ENCODE measurements around the gene FAN1. TPM values are rescaled to one million over a fixed set of nuclear protein-coding genes. Genes with fewer than 3 reads are reported as not detected.

FAN1 gene
- total RNA-seq, 4 donors from 2014 or later: 16.2 to 45.5 (median 22.8) TPM

DNA sequence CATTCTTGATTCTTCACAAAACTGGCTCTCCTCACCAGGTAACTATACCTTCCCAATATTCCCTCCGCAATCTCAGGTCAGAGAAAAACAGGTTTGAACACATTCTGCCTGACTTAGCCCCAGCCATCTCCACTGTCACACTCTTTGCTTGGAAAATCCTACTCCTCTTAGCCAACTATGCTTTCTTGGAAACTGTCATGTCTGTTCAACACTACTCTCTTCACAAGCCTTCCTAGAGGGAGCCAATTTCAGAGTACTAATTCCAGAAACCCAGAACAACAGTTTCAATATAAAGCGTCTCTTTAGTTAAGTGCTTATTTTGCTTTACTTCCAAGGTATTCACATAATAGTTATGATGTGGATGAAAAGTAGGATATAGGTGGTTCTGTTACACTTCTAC, 66.0 kb downstream of the FAN1 start:
- Histone ChIP-seq H3K36me3 (peaks cover 50% of the 10 kb centered on the region), H3K9me3 (no peaks in the 10 kb centered on the region), H3K27ac (no peak overlapping the region), H3K27me3 (no peaks in the 10 kb centered on the region), H3K4me3 (no peak overlapping the region), H3K4me1 (peaks cover 5% of the 10 kb centered on the region)
- TF ChIP-seq, protein P1, sequence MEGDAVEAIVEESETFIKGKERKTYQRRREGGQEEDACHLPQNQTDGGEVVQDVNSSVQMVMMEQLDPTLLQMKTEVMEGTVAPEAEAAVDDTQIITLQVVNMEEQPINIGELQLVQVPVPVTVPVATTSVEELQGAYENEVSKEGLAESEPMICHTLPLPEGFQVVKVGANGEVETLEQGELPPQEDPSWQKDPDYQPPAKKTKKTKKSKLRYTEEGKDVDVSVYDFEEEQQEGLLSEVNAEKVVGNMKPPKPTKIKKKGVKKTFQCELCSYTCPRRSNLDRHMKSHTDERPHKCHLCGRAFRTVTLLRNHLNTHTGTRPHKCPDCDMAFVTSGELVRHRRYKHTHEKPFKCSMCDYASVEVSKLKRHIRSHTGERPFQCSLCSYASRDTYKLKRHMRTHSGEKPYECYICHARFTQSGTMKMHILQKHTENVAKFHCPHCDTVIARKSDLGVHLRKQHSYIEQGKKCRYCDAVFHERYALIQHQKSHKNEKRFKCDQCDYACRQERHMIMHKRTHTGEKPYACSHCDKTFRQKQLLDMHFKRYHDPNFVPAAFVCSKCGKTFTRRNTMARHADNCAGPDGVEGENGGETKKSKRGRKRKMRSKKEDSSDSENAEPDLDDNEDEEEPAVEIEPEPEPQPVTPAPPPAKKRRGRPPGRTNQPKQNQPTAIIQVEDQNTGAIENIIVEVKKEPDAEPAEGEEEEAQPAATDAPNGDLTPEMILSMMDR (IDR thresholded peaks at IDR 0.05): no peak
- TF ChIP-seq POLR2AphosphoS5 (IDR thresholded peaks at IDR 0.05): no peak
- TF ChIP-seq POLR2A (IDR thresholded peaks at IDR 0.05): no peak
- no peak for TF ChIP-seq EP300 (IDR thresholded peaks at IDR 0.05)
- WGBS: 68% methylated on average over 2 of the region's 2 CpGs
- DNase-seq (ENCODE audit: low spot score in 2 of 2): no peak

DNA sequence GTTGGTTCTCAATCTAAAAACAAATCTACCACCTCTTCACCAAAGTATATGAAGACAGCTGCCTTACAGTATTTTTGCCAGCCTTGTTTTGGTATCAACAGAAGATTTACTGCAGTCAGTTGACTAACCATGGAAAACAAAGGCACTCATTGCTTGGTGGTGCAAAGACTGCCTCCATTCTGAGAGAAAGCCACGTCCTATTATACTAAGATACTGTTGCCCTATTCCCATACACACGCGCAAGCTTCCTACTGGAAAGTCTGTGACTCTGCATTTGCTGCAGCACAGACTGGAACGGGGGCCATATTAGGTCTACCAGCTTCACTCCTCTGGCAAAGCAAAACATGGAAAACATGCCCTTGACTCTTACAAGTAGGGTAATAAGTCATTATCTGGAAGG, 69.7 kb downstream of the FAN1 start:
- H3K9me3 ChIP-seq: no peaks in the 10 kb centered on the region
- no peak overlapping the region for H3K27ac ChIP-seq
- H3K4me1 ChIP-seq: peaks cover 5% of the 10 kb centered on the region
- WGBS: 97% methylated on average over 4 of the region's 4 CpGs
- H3K36me3 ChIP-seq: peaks cover 41% of the 10 kb centered on the region
- no peaks in the 10 kb centered on the region for H3K27me3 ChIP-seq
- TF ChIP-seq POLR2A (IDR thresholded peaks at IDR 0.05) (no peak), POLR2AphosphoS5 (IDR thresholded peaks at IDR 0.05) (no peak), EP300 (IDR thresholded peaks at IDR 0.05) (no peak)
- TF ChIP-seq, protein P1 (IDR thresholded peaks at IDR 0.05): no peak
- DNase-seq (ENCODE audit: low spot score in 2 of 2): no peak
- H3K4me3 ChIP-seq: no peak overlapping the region

DNA sequence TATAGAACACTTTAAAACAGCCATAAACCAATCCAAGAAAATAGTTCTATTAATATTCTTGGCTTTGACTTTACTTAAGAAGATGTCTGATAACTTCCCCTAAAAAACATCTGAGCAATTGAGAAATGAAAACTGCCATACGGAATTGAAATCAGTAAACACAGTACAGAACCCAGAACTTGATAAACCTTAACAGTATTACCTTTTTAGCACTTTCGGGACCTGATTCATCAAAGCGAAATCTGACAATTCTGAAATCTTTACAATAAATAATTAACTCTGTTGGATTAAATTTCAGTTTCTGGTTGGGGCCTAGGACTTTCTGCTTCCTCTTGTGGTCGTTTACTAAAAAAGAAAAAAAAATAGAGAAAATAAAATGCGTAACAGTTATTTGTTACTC, 70.4 kb downstream of the FAN1 start:
- DNase-seq (ENCODE audit: low spot score in 2 of 2): no peak
- Histone ChIP-seq H3K4me1 (peaks cover 8% of the 10 kb centered on the region), H3K27me3 (no peaks in the 10 kb centered on the region), H3K4me3 (no peak overlapping the region), H3K9me3 (no peaks in the 10 kb centered on the region), H3K27ac (no peak overlapping the region), H3K36me3 (peaks cover 41% of the 10 kb centered on the region)
- TF ChIP-seq, protein P1 (IDR thresholded peaks at IDR 0.05): no peak
- TF ChIP-seq POLR2A (IDR thresholded peaks at IDR 0.05): no peak
- no peak for TF ChIP-seq POLR2AphosphoS5 (IDR thresholded peaks at IDR 0.05)
- TF ChIP-seq EP300 (IDR thresholded peaks at IDR 0.05): no peak
- 83% methylated on average over 5 of the region's 5 CpGs for WGBS

DNA sequence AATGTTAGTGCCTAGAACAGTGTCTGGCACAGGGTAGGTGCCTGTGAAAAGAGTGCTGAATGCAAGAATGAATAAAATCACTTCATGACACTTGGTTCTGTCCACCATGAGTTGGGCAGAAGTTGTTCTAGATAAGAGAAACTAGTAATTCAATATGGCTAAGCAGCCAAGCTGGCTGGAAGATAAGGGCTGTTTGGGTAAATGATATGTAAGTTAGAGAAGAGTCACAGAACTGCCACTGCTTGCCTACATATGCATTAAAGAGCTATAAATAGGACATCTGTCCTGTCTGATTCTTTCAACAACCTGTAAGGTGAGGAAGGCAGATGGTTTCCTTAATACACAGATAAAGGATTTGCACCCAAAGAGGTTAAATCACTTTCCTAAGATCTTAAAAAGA, 74.6 kb downstream of the FAN1 start:
- Histone ChIP-seq H3K36me3 (peaks cover 33% of the 10 kb centered on the region), H3K27ac (no peak overlapping the region), H3K4me1 (peaks cover 17% of the 10 kb centered on the region), H3K4me3 (no peak overlapping the region), H3K27me3 (no peaks in the 10 kb centered on the region), H3K9me3 (no peaks in the 10 kb centered on the region)
- no peak for DNase-seq (ENCODE audit: low spot score in 2 of 2)
- no peak for TF ChIP-seq POLR2A (IDR thresholded peaks at IDR 0.05)
- no peak for TF ChIP-seq POLR2AphosphoS5 (IDR thresholded peaks at IDR 0.05)
- TF ChIP-seq EP300 (IDR thresholded peaks at IDR 0.05): no peak
- TF ChIP-seq, protein P1 (IDR thresholded peaks at IDR 0.05): no peak

DNA sequence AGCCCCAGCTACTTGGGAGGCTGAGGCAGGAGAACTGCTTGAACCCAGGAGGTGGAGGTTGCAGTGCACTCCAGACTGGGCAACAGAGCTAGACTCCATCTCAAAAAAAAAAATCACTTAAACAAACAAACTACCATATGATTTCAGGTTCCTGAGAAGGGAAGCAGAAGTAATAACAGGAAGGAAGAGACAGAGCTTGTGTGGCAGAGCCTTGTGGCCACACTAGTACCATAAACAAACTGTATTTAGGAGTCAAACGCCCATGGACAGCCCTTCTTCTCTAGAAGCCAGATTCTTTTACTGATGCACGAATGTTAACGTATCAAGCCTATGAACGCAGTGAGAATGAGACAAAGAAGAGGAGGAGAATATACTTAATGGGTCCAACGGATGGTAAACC, 75.7 kb downstream of the FAN1 start:
- Histone ChIP-seq H3K27ac (no peak overlapping the region), H3K9me3 (no peaks in the 10 kb centered on the region), H3K36me3 (peaks cover 22% of the 10 kb centered on the region), H3K4me3 (no peak overlapping the region), H3K27me3 (no peaks in the 10 kb centered on the region), H3K4me1 (peaks cover 24% of the 10 kb centered on the region)
- 89% methylated on average over 5 of the region's 5 CpGs for WGBS
- no peak for DNase-seq (ENCODE audit: low spot score in 2 of 2)
- TF ChIP-seq EP300 (IDR thresholded peaks at IDR 0.05): no peak
- TF ChIP-seq, protein P1 (IDR thresholded peaks at IDR 0.05): no peak

Measured in suprapubic skin (tissue), 4 donors.